Stimulated activated CD8-positive, alpha-beta memory T cell treated with anti-CD3 and anti-CD28 coated beads, Interleukin-12 subunit alpha, Interleukin-12 subunit beta, amount 100 ng/mL, for 24 hours (primary cell): ENCODE results near the gene MSH4.
"Not testable (repeated sequence)": the region's sequence is repeated elsewhere in the genome, so short reads cannot be mapped to it uniquely, and the experiment has no call there.

Experiments
- DNase-seq: peaks from one replicate; pipeline ENCODE4 v3.0.0-alpha.2; 2020; ENCODE audit errors: extremely low read depth

Gene MSH4

GRCh38 chr1:75937034-75937433 is 140.4 kb downstream of the MSH4 start:
- no peak for DNase-seq

- DNase-seq, result not testable (repeated sequence)
These were observed 146.4 kb downstream of the MSH4 start for GRCh38 chr1:75943037-75943436.

GRCh38 chr1:75950176-75950575 is 153.5 kb downstream of the MSH4 start:
- no peak for DNase-seq

- no peak for DNase-seq
These were observed 155.3 kb downstream of the MSH4 start for GRCh38 chr1:75952016-75952415.

GRCh38 chr1:75953461-75953860 is 156.8 kb downstream of the MSH4 start:
- DNase-seq, result no peak

- DNase-seq, result no peak
These were observed 157.9 kb downstream of the MSH4 start for GRCh38 chr1:75954586-75954985.
